Measurements from ENCODE around the gene WDR20.
"Not testable (repeated sequence)": the region's sequence is repeated elsewhere in the genome, so short reads cannot be mapped to it uniquely, and the experiment has no call there.

The WDR20 gene

GRCh38 chr14:102238766-102239165 lies 99.1 kb downstream of the WDR20 start:
- DNase-seq (no peak), ATAC-seq (ENCODE audit: insufficient read depth, low read depth) (no peak)
- H3K9me3 ChIP-seq (ENCODE audit: insufficient read depth, low read length, severe bottlenecking): peaks cover 2% of the 10 kb centered on the region
- H3K79me2 ChIP-seq (ENCODE audit: insufficient read depth, low read length): no peaks in the 10 kb centered on the region
- H3K4me3 ChIP-seq (ENCODE audit: low read depth in 1 of 2, low read length in 2 of 2): no peak overlapping the region
- H4K20me1 ChIP-seq (ENCODE audit: insufficient read depth, low read length): no peaks in the 10 kb centered on the region
- H3K4me1 ChIP-seq (ENCODE audit: insufficient read depth, low read length): no peaks in the 10 kb centered on the region
- H3K9ac ChIP-seq (ENCODE audit: low read depth, low read length): no peak overlapping the region
- no peaks in the 10 kb centered on the region for H3K27me3 ChIP-seq (ENCODE audit: insufficient read depth, low read length, poor library complexity)
- H3K27ac ChIP-seq (ENCODE audit: low read length): no peak overlapping the region
- no peak overlapping the region for H3K4me2 ChIP-seq (ENCODE audit: insufficient read depth, low read length)
- TF ChIP-seq CTCF (IDR thresholded peaks at IDR 0.05; ENCODE audit: borderline replicate concordance, extremely low read depth, low read length, poor library complexity, severe bottlenecking): no peak
- TF ChIP-seq EZH2 (IDR thresholded peaks at IDR 0.05; ENCODE audit: borderline replicate concordance, low read depth, low read length, severe bottlenecking): no peak
- H2AFZ ChIP-seq (ENCODE audit: low read depth, low read length): no peak overlapping the region
- H3K36me3 ChIP-seq (ENCODE audit: insufficient read depth, low read length): no peaks in the 10 kb centered on the region

- no peaks in the 10 kb centered on the region for H3K79me2 ChIP-seq (ENCODE audit: insufficient read depth, low read length)
- no peak overlapping the region for H3K4me3 ChIP-seq (ENCODE audit: low read depth in 1 of 2, low read length in 2 of 2)
- H3K9ac ChIP-seq (ENCODE audit: low read depth, low read length): no peak overlapping the region
- DNase-seq: no peak
- no peaks in the 10 kb centered on the region for H3K4me1 ChIP-seq (ENCODE audit: insufficient read depth, low read length)
- no peaks in the 10 kb centered on the region for H4K20me1 ChIP-seq (ENCODE audit: insufficient read depth, low read length)
- H3K27me3 ChIP-seq (ENCODE audit: insufficient read depth, low read length, poor library complexity): no peaks in the 10 kb centered on the region
- H3K9me3 ChIP-seq (ENCODE audit: insufficient read depth, low read length, severe bottlenecking): peaks cover 2% of the 10 kb centered on the region
- no peaks in the 10 kb centered on the region for H3K36me3 ChIP-seq (ENCODE audit: insufficient read depth, low read length)
- no peak for TF ChIP-seq CTCF (IDR thresholded peaks at IDR 0.05; ENCODE audit: borderline replicate concordance, extremely low read depth, low read length, poor library complexity, severe bottlenecking)
- H3K27ac ChIP-seq (ENCODE audit: low read length): no peak overlapping the region
- H3K4me2 ChIP-seq (ENCODE audit: insufficient read depth, low read length): no peak overlapping the region
- H2AFZ ChIP-seq (ENCODE audit: low read depth, low read length): no peak overlapping the region
- no peak for ATAC-seq (ENCODE audit: insufficient read depth, low read depth)
Measured at GRCh38 chr14:102239231-102239630, 99.5 kb downstream of the WDR20 start.

- H3K27ac ChIP-seq (ENCODE audit: low read length); H3K4me3 ChIP-seq (ENCODE audit: low read depth in 1 of 2, low read length in 2 of 2); H3K27me3 ChIP-seq (ENCODE audit: insufficient read depth, low read length, poor library complexity); H2AFZ ChIP-seq (ENCODE audit: low read depth, low read length); H3K36me3 ChIP-seq (ENCODE audit: insufficient read depth, low read length); H4K20me1 ChIP-seq (ENCODE audit: insufficient read depth, low read length); DNase-seq; H3K9ac ChIP-seq (ENCODE audit: low read depth, low read length); H3K9me3 ChIP-seq (ENCODE audit: insufficient read depth, low read length, severe bottlenecking); H3K79me2 ChIP-seq (ENCODE audit: insufficient read depth, low read length); H3K4me1 ChIP-seq (ENCODE audit: insufficient read depth, low read length); ATAC-seq (ENCODE audit: insufficient read depth, low read depth); H3K4me2 ChIP-seq (ENCODE audit: insufficient read depth, low read length): not testable (repeated sequence)
Measured at GRCh38 chr14:102240481-102240880, 100.8 kb downstream of the WDR20 start.

GRCh38 chr14:102241147-102241546 lies 101.5 kb downstream of the WDR20 start:
- H3K79me2 ChIP-seq (ENCODE audit: insufficient read depth, low read length): no peaks in the 10 kb centered on the region
- H3K27me3 ChIP-seq (ENCODE audit: insufficient read depth, low read length, poor library complexity): no peaks in the 10 kb centered on the region
- no peak overlapping the region for H3K27ac ChIP-seq (ENCODE audit: low read length)
- TF ChIP-seq EZH2 (IDR thresholded peaks at IDR 0.05; ENCODE audit: borderline replicate concordance, low read depth, low read length, severe bottlenecking): no peak
- TF ChIP-seq CTCF (IDR thresholded peaks at IDR 0.05; ENCODE audit: borderline replicate concordance, extremely low read depth, low read length, poor library complexity, severe bottlenecking): no peak
- H3K4me1 ChIP-seq (ENCODE audit: insufficient read depth, low read length): no peaks in the 10 kb centered on the region
- ATAC-seq (ENCODE audit: insufficient read depth, low read depth) (no peak), DNase-seq (no peak)
- H4K20me1 ChIP-seq (ENCODE audit: insufficient read depth, low read length): no peaks in the 10 kb centered on the region
- H3K4me3 ChIP-seq (ENCODE audit: low read depth in 1 of 2, low read length in 2 of 2): no peak overlapping the region
- no peak overlapping the region for H2AFZ ChIP-seq (ENCODE audit: low read depth, low read length)
- H3K9ac ChIP-seq (ENCODE audit: low read depth, low read length): no peak overlapping the region
- H3K4me2 ChIP-seq (ENCODE audit: insufficient read depth, low read length): no peak overlapping the region
- no peaks in the 10 kb centered on the region for H3K36me3 ChIP-seq (ENCODE audit: insufficient read depth, low read length)
- H3K9me3 ChIP-seq (ENCODE audit: insufficient read depth, low read length, severe bottlenecking): peaks cover 2% of the 10 kb centered on the region

GRCh38 chr14:102243795-102244194 lies 104.1 kb downstream of the WDR20 start:
- not testable (repeated sequence) for H3K4me1 ChIP-seq (ENCODE audit: insufficient read depth, low read length); H3K4me3 ChIP-seq (ENCODE audit: low read depth in 1 of 2, low read length in 2 of 2); DNase-seq; H3K27ac ChIP-seq (ENCODE audit: low read length); ATAC-seq (ENCODE audit: insufficient read depth, low read depth); H3K79me2 ChIP-seq (ENCODE audit: insufficient read depth, low read length); H3K36me3 ChIP-seq (ENCODE audit: insufficient read depth, low read length); H3K9ac ChIP-seq (ENCODE audit: low read depth, low read length); H3K27me3 ChIP-seq (ENCODE audit: insufficient read depth, low read length, poor library complexity); H3K9me3 ChIP-seq (ENCODE audit: insufficient read depth, low read length, severe bottlenecking); H3K4me2 ChIP-seq (ENCODE audit: insufficient read depth, low read length); H2AFZ ChIP-seq (ENCODE audit: low read depth, low read length); H4K20me1 ChIP-seq (ENCODE audit: insufficient read depth, low read length)
